HL-60 (cell line): Measurements from ENCODE around the gene CYP2A6.
"Not testable (repeated sequence)": the region's sequence is repeated elsewhere in the genome, so short reads cannot be mapped to it uniquely, and the experiment has no call there.

Experiments
- GABPA ChIP-seq: IDR thresholded peaks from 2 replicates; pipeline ENCODE4 v1.6.1; 2012; ENCODE audit warnings: low read depth
- POLR2AphosphoS5 ChIP-seq: IDR thresholded peaks from 2 replicates; pipeline ENCODE4 v1.6.1; 2012; ENCODE audit warnings: low read depth
- SPI1 ChIP-seq: IDR thresholded peaks from 2 replicates; pipeline ENCODE4 v1.6.1; 2012; ENCODE audit warnings: low read depth, mild to moderate bottlenecking, borderline replicate concordance
- TF ChIP-seq, protein P1 (sequence below): IDR thresholded peaks from one replicate; pipeline ENCODE4 v1.5.1; 2011; ENCODE audit warnings: low read length, control low read depth, inconsistent platforms; ENCODE audit not compliant: insufficient read depth
- TF ChIP-seq, protein P2 (sequence below): IDR thresholded peaks from 2 replicates; pipeline ENCODE4 v1.6.1; 2012; ENCODE audit warnings: low read depth; ENCODE audit not compliant: insufficient replicate concordance

DNA sequence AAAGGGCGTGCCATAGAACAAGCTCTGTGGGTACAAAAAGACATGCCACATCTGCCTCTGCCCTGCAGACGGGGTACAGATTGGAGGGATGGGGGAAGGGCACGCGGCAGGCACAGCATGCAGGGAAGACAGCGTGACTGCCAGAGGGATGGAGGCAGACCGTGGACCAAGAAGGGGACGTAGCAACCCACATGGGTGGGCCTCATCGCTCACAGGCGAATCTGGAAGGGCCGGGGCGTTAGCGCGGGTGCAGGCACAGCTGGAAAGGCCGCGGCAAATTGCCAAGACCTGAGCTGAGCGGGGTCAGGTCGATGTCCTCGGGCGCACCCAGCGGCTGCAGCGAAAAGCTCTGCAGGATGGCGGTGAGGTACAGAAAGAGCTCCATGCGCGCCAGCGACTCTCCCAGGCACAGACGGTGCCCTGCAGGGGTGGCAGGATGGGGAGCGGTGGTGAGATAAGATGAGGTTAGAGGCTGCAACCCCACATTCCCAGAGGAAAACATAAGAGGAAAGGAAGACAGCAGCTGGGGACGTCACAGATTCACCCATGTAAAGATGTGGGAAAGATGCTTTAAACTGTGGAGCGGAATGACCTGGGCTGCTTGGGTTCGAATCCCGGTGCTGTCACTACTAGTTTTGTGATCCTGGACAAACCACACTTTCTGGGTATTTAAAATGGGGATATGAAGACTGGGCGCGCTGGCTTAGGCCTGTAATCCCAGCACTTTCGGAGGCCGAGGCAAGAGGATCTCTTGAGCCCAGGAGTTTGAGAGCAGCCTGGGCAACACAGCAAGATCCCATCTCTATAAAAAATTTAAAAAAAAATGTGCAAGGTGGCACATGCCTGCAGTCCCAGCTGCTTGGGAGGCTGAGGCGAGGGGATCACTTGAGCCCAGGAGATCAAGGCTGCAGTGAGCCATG lies 31.5 kb downstream of the CYP2A6 start:
- TF ChIP-seq, protein P1, sequence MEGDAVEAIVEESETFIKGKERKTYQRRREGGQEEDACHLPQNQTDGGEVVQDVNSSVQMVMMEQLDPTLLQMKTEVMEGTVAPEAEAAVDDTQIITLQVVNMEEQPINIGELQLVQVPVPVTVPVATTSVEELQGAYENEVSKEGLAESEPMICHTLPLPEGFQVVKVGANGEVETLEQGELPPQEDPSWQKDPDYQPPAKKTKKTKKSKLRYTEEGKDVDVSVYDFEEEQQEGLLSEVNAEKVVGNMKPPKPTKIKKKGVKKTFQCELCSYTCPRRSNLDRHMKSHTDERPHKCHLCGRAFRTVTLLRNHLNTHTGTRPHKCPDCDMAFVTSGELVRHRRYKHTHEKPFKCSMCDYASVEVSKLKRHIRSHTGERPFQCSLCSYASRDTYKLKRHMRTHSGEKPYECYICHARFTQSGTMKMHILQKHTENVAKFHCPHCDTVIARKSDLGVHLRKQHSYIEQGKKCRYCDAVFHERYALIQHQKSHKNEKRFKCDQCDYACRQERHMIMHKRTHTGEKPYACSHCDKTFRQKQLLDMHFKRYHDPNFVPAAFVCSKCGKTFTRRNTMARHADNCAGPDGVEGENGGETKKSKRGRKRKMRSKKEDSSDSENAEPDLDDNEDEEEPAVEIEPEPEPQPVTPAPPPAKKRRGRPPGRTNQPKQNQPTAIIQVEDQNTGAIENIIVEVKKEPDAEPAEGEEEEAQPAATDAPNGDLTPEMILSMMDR, result not testable (repeated sequence)
- TF ChIP-seq GABPA, SPI1: not testable (repeated sequence)
- TF ChIP-seq POLR2AphosphoS5, result 0 out of 2 replicates have a peak, but pooled peaks have one; percentile 21
- TF ChIP-seq, protein P2, sequence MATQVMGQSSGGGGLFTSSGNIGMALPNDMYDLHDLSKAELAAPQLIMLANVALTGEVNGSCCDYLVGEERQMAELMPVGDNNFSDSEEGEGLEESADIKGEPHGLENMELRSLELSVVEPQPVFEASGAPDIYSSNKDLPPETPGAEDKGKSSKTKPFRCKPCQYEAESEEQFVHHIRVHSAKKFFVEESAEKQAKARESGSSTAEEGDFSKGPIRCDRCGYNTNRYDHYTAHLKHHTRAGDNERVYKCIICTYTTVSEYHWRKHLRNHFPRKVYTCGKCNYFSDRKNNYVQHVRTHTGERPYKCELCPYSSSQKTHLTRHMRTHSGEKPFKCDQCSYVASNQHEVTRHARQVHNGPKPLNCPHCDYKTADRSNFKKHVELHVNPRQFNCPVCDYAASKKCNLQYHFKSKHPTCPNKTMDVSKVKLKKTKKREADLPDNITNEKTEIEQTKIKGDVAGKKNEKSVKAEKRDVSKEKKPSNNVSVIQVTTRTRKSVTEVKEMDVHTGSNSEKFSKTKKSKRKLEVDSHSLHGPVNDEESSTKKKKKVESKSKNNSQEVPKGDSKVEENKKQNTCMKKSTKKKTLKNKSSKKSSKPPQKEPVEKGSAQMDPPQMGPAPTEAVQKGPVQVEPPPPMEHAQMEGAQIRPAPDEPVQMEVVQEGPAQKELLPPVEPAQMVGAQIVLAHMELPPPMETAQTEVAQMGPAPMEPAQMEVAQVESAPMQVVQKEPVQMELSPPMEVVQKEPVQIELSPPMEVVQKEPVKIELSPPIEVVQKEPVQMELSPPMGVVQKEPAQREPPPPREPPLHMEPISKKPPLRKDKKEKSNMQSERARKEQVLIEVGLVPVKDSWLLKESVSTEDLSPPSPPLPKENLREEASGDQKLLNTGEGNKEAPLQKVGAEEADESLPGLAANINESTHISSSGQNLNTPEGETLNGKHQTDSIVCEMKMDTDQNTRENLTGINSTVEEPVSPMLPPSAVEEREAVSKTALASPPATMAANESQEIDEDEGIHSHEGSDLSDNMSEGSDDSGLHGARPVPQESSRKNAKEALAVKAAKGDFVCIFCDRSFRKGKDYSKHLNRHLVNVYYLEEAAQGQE, result not testable (repeated sequence)
